ENCODE results near the gene PIEZO2.

DNA sequence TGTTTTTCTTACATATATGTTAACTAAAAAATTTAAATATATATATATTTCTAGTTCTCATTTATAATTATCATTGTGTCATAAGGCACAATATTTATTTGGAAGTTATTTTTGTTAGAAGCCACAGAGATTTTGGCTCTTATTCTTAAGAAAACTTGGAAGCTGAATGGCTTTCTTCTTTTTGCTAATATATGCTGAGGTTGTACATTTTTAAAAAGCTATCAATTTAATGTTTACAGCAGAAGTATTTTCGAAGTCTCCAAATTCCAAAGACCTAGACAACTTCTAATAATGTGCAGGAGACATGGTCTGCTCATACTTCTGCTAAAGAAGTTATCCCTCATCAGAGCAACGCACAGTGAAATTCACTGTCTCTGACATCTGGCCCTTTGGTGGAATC, 3.7 kb upstream of the PIEZO2 start:
- TF ChIP-seq, protein P1, sequence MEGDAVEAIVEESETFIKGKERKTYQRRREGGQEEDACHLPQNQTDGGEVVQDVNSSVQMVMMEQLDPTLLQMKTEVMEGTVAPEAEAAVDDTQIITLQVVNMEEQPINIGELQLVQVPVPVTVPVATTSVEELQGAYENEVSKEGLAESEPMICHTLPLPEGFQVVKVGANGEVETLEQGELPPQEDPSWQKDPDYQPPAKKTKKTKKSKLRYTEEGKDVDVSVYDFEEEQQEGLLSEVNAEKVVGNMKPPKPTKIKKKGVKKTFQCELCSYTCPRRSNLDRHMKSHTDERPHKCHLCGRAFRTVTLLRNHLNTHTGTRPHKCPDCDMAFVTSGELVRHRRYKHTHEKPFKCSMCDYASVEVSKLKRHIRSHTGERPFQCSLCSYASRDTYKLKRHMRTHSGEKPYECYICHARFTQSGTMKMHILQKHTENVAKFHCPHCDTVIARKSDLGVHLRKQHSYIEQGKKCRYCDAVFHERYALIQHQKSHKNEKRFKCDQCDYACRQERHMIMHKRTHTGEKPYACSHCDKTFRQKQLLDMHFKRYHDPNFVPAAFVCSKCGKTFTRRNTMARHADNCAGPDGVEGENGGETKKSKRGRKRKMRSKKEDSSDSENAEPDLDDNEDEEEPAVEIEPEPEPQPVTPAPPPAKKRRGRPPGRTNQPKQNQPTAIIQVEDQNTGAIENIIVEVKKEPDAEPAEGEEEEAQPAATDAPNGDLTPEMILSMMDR (IDR thresholded peaks at IDR 0.05), result no peak
- no peak for TF ChIP-seq POLR2AphosphoS5 (IDR thresholded peaks at IDR 0.05)
- TF ChIP-seq POLR2A (IDR thresholded peaks at IDR 0.05), result no peak

Measured in upper lobe of left lung (tissue), 4 donors.